SK-N-SH (cell line): ENCODE measurements around the gene CHST12.

Source experiments
- EP300 ChIP-seq, 2 experiments: IDR thresholded peaks; 2 replicates each; pipeline versions ENCODE4 v1.4.0 to v1.6.1; 2012; ENCODE audit warnings: borderline replicate concordance in 1 of 2, low read depth in 1 of 2, low read length in 1 of 2
- EZH2phosphoT487 ChIP-seq: fragments of 200-600 bp; sonication (generic); IDR thresholded peaks from 2 replicates; pipeline ENCODE4 v1.6.1; 2017; ENCODE audit warnings: low read depth, mixed run types, mild to moderate bottlenecking, antibody characterized with exemption, moderate library complexity, borderline replicate concordance
- FOXJ3 ChIP-seq: sonication (generic); formaldehyde crosslinking; IDR thresholded peaks from 2 replicates; pipeline ENCODE4 v1.5.1; 2020; ENCODE audit warnings: mild to moderate bottlenecking, missing genetic modification reagents
- MEF2A ChIP-seq: IDR thresholded peaks from 2 replicates; pipeline ENCODE4 v1.4.0; 2012; ENCODE audit warnings: low read depth, borderline replicate concordance
- POLR2AphosphoS5 ChIP-seq: IDR thresholded peaks from 2 replicates; pipeline ENCODE4 v1.6.1; 2012; ENCODE audit warnings: low read depth, low read length
- SIN3A ChIP-seq: IDR thresholded peaks from 2 replicates; pipeline ENCODE4 v1.6.1; 2012; ENCODE audit warnings: low read depth, mild to moderate bottlenecking, low read length, moderate library complexity, borderline replicate concordance
- SMC3 ChIP-seq: IDR thresholded peaks from 2 replicates; pipeline ENCODE4 v1.6.1; 2012; ENCODE audit warnings: low read depth, low read length, improper control_type of control experiment
- TAF1 ChIP-seq: IDR thresholded peaks from 2 replicates; pipeline ENCODE4 v1.6.1; 2012; ENCODE audit warnings: low read depth, mild to moderate bottlenecking, low read length, moderate library complexity, borderline replicate concordance
- TF ChIP-seq, protein P1 (sequence below): fragments of 200-600 bp; sonication (generic); IDR thresholded peaks from 2 replicates; pipeline ENCODE4 v1.6.1; 2017; ENCODE audit warnings: antibody characterized with exemption, mild to moderate bottlenecking, moderate library complexity
- TF ChIP-seq, protein P2 (sequence below): IDR thresholded peaks from 2 replicates; pipeline ENCODE4 v1.4.0; 2012; ENCODE audit warnings: low read depth
- TF ChIP-seq, protein P3 (sequence below): IDR thresholded peaks from 2 replicates; pipeline ENCODE4 v1.6.1; 2012; ENCODE audit warnings: mild to moderate bottlenecking, low read depth, low read length, moderate library complexity
- TF ChIP-seq, protein P4 (sequence below): IDR thresholded peaks from 2 replicates; pipeline ENCODE4 v1.4.0; 2012; ENCODE audit warnings: low read depth, borderline replicate concordance

DNA sequence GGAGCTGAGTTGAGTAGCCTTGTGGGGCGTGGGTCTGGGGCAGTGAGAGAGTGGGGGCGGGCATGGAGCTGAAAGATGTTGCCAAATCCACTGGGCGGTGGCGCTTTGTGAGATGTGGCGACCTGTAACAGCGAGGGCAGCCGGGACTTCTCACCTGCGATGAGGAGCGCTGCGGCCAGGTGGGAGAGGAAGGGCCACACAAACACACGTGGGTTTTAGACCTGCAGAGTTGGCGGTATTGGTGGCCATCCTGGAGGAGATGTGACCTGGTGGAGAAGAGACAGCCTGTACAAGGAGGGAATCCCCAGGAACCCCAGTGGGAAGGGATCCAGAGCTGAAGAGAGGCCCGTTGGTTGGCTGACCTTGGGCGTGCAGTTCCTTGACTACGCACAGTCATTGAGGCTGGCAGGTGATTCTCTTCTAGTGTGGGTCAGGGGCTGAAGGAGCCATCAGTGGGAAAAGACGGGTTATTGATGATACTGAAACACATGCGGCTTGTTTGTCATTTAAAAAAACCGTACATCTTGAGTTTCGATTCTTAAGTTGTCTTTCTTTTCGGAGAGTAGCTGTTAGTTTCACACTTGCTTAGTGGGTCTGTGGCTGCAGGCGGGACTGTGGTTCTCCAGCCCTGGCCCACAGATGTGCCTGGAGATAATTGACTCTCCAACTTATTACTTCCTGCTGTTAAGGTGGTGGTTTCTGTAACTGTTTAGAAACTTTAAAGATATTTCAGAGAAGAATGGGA lies 2.4 kb downstream of the CHST12 start:
- TF ChIP-seq, protein P1, sequence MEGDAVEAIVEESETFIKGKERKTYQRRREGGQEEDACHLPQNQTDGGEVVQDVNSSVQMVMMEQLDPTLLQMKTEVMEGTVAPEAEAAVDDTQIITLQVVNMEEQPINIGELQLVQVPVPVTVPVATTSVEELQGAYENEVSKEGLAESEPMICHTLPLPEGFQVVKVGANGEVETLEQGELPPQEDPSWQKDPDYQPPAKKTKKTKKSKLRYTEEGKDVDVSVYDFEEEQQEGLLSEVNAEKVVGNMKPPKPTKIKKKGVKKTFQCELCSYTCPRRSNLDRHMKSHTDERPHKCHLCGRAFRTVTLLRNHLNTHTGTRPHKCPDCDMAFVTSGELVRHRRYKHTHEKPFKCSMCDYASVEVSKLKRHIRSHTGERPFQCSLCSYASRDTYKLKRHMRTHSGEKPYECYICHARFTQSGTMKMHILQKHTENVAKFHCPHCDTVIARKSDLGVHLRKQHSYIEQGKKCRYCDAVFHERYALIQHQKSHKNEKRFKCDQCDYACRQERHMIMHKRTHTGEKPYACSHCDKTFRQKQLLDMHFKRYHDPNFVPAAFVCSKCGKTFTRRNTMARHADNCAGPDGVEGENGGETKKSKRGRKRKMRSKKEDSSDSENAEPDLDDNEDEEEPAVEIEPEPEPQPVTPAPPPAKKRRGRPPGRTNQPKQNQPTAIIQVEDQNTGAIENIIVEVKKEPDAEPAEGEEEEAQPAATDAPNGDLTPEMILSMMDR = no peak
- TF ChIP-seq POLR2AphosphoS5 (no peak), SMC3 (no peak), FOXJ3 (no peak), MEF2A (no peak), EP300 (IDR thresholded peaks at IDR 0.05; ENCODE audit: borderline replicate concordance in 1 of 2, low read depth in 1 of 2, low read length in 1 of 2) (no peak), SIN3A (no peak), TAF1 (no peak), EZH2phosphoT487 (no peak)
- TF ChIP-seq, protein P2, sequence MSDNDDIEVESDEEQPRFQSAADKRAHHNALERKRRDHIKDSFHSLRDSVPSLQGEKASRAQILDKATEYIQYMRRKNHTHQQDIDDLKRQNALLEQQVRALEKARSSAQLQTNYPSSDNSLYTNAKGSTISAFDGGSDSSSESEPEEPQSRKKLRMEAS = no peak
- TF ChIP-seq, protein P3, sequence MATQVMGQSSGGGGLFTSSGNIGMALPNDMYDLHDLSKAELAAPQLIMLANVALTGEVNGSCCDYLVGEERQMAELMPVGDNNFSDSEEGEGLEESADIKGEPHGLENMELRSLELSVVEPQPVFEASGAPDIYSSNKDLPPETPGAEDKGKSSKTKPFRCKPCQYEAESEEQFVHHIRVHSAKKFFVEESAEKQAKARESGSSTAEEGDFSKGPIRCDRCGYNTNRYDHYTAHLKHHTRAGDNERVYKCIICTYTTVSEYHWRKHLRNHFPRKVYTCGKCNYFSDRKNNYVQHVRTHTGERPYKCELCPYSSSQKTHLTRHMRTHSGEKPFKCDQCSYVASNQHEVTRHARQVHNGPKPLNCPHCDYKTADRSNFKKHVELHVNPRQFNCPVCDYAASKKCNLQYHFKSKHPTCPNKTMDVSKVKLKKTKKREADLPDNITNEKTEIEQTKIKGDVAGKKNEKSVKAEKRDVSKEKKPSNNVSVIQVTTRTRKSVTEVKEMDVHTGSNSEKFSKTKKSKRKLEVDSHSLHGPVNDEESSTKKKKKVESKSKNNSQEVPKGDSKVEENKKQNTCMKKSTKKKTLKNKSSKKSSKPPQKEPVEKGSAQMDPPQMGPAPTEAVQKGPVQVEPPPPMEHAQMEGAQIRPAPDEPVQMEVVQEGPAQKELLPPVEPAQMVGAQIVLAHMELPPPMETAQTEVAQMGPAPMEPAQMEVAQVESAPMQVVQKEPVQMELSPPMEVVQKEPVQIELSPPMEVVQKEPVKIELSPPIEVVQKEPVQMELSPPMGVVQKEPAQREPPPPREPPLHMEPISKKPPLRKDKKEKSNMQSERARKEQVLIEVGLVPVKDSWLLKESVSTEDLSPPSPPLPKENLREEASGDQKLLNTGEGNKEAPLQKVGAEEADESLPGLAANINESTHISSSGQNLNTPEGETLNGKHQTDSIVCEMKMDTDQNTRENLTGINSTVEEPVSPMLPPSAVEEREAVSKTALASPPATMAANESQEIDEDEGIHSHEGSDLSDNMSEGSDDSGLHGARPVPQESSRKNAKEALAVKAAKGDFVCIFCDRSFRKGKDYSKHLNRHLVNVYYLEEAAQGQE = no peak
- TF ChIP-seq, protein P4, sequence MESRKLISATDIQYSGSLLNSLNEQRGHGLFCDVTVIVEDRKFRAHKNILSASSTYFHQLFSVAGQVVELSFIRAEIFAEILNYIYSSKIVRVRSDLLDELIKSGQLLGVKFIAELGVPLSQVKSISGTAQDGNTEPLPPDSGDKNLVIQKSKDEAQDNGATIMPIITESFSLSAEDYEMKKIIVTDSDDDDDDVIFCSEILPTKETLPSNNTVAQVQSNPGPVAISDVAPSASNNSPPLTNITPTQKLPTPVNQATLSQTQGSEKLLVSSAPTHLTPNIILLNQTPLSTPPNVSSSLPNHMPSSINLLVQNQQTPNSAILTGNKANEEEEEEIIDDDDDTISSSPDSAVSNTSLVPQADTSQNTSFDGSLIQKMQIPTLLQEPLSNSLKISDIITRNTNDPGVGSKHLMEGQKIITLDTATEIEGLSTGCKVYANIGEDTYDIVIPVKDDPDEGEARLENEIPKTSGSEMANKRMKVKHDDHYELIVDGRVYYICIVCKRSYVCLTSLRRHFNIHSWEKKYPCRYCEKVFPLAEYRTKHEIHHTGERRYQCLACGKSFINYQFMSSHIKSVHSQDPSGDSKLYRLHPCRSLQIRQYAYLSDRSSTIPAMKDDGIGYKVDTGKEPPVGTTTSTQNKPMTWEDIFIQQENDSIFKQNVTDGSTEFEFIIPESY = no peak
